A673 (cell line): ENCODE data around the gene PPP1R7.

ENCODE experiments used
- EZH2 ChIP-seq: fragments of 200-600 bp; sonication (generic); IDR thresholded peaks from 2 replicates; pipeline ENCODE4 v1.6.1; 2017; ENCODE audit warnings: borderline replicate concordance, low read depth, mild to moderate bottlenecking, mixed read lengths, antibody characterized with exemption, low read length; ENCODE audit not compliant: poor library complexity, severe bottlenecking
- TF ChIP-seq, protein P1 (sequence below): fragments of 300-800, 200-600 bp; sonication (generic); conservative IDR thresholded peaks from 2 replicates; pipeline ENCODE4 v1.5.1; 2017; ENCODE audit warnings: low read depth, mild to moderate bottlenecking, antibody characterized with exemption, low read length, moderate library complexity, mixed read lengths

GRCh38 chr2:241132538-241133435 lies 17.5 kb upstream of the PPP1R7 start:
- TF ChIP-seq, protein P1, sequence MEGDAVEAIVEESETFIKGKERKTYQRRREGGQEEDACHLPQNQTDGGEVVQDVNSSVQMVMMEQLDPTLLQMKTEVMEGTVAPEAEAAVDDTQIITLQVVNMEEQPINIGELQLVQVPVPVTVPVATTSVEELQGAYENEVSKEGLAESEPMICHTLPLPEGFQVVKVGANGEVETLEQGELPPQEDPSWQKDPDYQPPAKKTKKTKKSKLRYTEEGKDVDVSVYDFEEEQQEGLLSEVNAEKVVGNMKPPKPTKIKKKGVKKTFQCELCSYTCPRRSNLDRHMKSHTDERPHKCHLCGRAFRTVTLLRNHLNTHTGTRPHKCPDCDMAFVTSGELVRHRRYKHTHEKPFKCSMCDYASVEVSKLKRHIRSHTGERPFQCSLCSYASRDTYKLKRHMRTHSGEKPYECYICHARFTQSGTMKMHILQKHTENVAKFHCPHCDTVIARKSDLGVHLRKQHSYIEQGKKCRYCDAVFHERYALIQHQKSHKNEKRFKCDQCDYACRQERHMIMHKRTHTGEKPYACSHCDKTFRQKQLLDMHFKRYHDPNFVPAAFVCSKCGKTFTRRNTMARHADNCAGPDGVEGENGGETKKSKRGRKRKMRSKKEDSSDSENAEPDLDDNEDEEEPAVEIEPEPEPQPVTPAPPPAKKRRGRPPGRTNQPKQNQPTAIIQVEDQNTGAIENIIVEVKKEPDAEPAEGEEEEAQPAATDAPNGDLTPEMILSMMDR, result no peak
- no peak for TF ChIP-seq EZH2
